ENCODE results near the gene PNLIPRP1.

The PNLIPRP1 gene

GRCh38 chr10:116610443-116611152, 19.8 kb downstream of the PNLIPRP1 start:
- TF ChIP-seq MYC (IDR thresholded peaks at IDR 0.05; ENCODE audit: low read depth, low read length) (no peak), MAX (IDR thresholded peaks at IDR 0.05; ENCODE audit: low read depth, low read length) (no peak), POLR2A (IDR thresholded peaks at IDR 0.05; ENCODE audit: extremely low read depth, insufficient read length) (no peak)
- TF ChIP-seq, protein P1, sequence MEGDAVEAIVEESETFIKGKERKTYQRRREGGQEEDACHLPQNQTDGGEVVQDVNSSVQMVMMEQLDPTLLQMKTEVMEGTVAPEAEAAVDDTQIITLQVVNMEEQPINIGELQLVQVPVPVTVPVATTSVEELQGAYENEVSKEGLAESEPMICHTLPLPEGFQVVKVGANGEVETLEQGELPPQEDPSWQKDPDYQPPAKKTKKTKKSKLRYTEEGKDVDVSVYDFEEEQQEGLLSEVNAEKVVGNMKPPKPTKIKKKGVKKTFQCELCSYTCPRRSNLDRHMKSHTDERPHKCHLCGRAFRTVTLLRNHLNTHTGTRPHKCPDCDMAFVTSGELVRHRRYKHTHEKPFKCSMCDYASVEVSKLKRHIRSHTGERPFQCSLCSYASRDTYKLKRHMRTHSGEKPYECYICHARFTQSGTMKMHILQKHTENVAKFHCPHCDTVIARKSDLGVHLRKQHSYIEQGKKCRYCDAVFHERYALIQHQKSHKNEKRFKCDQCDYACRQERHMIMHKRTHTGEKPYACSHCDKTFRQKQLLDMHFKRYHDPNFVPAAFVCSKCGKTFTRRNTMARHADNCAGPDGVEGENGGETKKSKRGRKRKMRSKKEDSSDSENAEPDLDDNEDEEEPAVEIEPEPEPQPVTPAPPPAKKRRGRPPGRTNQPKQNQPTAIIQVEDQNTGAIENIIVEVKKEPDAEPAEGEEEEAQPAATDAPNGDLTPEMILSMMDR (IDR thresholded peaks at IDR 0.05; ENCODE audit: low read depth, low read length) = no peak

GRCh38 chr10:116611153-116611545, 20.4 kb downstream of the PNLIPRP1 start:
- H3K4me3 ChIP-seq (ENCODE audit: low read depth, low read length) = no peak overlapping the region
- no peak for DNase-seq (ENCODE audit: low read depth)

More at GRCh38 chr10:116610443-116611152, 19.8 kb downstream of the PNLIPRP1 start:
- H3K4me3 ChIP-seq (ENCODE audit: low read depth, low read length) = no peak overlapping the region
- DNase-seq (ENCODE audit: low read depth) = no peak

GRCh38 chr10:116612107-116612769, 21.5 kb downstream of the PNLIPRP1 start:
- TF ChIP-seq MYC (IDR thresholded peaks at IDR 0.05; ENCODE audit: low read depth, low read length) (no peak), POLR2A (IDR thresholded peaks at IDR 0.05; ENCODE audit: extremely low read depth, insufficient read length) (no peak), MAX (IDR thresholded peaks at IDR 0.05; ENCODE audit: low read depth, low read length) (no peak)
- TF ChIP-seq, protein P1 (IDR thresholded peaks at IDR 0.05; ENCODE audit: low read depth, low read length) = no peak

More at GRCh38 chr10:116611153-116611545, 20.4 kb downstream of the PNLIPRP1 start:
- no peak for TF ChIP-seq POLR2A (IDR thresholded peaks at IDR 0.05; ENCODE audit: extremely low read depth, insufficient read length)

DNA sequence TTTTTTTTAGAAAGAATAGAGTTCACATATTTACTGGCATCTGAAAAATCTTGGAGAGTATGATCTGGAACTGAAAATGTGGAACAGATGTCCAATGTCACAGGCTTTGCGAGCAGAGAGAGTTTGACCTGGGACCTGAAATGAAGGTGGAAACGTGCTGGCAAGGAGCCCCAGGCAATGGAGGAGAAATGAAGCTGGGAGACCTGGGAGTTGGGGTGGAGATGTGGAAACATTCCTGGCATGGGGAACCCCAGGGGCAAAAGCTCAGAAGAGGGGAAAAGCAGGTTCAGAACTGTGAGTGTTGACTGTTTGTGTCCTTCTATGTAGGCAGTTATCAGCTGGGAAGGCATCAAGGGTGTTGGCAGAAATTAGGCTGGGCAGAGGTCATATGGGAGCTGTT, 22.7 kb downstream of the PNLIPRP1 start:
- no peak overlapping the region for H3K4me3 ChIP-seq (ENCODE audit: low read depth, low read length)
- no peak for DNase-seq (ENCODE audit: low read depth)
- TF ChIP-seq, protein P1 (IDR thresholded peaks at IDR 0.05; ENCODE audit: low read depth, low read length) = no peak
- TF ChIP-seq MAX (IDR thresholded peaks at IDR 0.05; ENCODE audit: low read depth, low read length) (no peak), MYC (IDR thresholded peaks at IDR 0.05; ENCODE audit: low read depth, low read length) (no peak), POLR2A (IDR thresholded peaks at IDR 0.05; ENCODE audit: extremely low read depth, insufficient read length) (no peak)

More at GRCh38 chr10:116612107-116612769, 21.5 kb downstream of the PNLIPRP1 start:
- no peak overlapping the region for H3K4me3 ChIP-seq (ENCODE audit: low read depth, low read length)
- DNase-seq (ENCODE audit: low read depth) = no peak

DNA sequence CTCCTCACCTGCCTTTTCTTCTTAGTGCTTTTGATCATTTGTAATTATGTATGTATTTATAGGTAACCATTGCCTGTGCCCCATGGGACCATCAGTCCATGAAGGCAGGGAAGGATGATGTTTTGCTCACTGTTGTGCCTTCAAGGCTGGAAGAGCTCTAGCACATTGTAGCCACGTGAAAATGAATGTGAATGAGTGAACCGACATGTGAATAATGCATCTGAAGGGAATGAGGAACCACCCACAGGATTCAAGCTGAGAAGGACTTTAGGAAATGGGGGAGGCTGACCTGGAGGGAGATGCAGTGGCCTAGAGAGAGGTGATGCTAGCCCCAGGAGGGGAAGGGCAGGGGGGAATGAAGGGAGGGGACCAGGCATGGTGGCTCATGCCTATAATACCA, 24.0 kb downstream of the PNLIPRP1 start:
- no peak overlapping the region for H3K4me3 ChIP-seq (ENCODE audit: low read depth, low read length)
- TF ChIP-seq POLR2A (IDR thresholded peaks at IDR 0.05; ENCODE audit: extremely low read depth, insufficient read length) (no peak), MYC (IDR thresholded peaks at IDR 0.05; ENCODE audit: low read depth, low read length) (no peak), MAX (IDR thresholded peaks at IDR 0.05; ENCODE audit: low read depth, low read length) (no peak)
- TF ChIP-seq, protein P1 (IDR thresholded peaks at IDR 0.05; ENCODE audit: low read depth, low read length) = no peak
- DNase-seq (ENCODE audit: low read depth) = no peak

DNA sequence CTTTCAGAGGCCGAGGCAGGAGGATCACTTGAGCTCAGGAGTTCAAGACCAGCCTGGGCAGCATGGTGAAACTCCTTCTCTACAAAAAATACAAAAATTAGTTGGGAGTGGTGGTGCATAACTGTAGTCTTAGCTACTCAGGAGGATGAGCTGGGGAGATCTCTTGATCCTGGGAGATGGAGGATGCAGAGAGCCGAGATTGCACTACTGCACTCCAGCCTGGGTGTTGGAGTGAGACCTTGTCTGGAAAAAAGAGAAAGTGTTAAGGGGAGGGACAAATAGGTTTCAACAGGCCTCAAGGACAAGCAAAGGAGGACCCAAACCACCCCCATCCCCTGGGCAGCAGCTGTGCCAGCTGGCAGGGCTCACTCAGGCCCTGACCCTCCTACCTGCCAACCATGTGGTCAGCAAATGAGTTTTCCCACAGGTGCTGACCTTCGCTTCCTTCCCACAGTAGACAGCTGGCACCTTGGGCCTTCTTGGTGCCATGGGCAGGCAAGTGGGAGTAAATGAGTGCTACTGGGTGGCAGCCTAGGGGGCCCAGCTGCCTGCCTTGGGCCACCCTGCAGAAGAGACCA, 24.5 kb downstream of the PNLIPRP1 start:
- no peak for DNase-seq (ENCODE audit: low read depth)
- TF ChIP-seq MYC (IDR thresholded peaks at IDR 0.05; ENCODE audit: low read depth, low read length) = no peak
- TF ChIP-seq MAX (IDR thresholded peaks at IDR 0.05; ENCODE audit: low read depth, low read length) = no peak
- TF ChIP-seq, protein P1 (IDR thresholded peaks at IDR 0.05; ENCODE audit: low read depth, low read length) = no peak
- no peak for TF ChIP-seq POLR2A (IDR thresholded peaks at IDR 0.05; ENCODE audit: extremely low read depth, insufficient read length)
- H3K4me3 ChIP-seq (ENCODE audit: low read depth, low read length) = no peak overlapping the region

All from NB4 (cell line).